Lung (tissue), 12 donors: Measurements from ENCODE around the gene BAX. TPM values are rescaled to one million over a fixed set of nuclear protein-coding genes. Genes with fewer than 3 reads are reported as not detected.
A peak's percentile ranks its signal among the peaks of the same experiment; 100 is the strongest.

Source experiments
- ATAC-seq: fragments of 200-7000 bp; cut with Tn5 transposase; one replicate; pipeline ENCODE4 v1.9.1; 2020; ENCODE audit warnings: moderate number of reproducible peaks; ENCODE audit not compliant: insufficient read depth, low FRiP score
- DNase-seq, 3 donors: peaks; one replicate each; pipeline ENCODE4 v3.0.0-alpha.2; 2013 to 2017
- H3K27ac ChIP-seq, 2 donors: one replicate each; pipeline ENCODE4 v1.5.1; 2013; ENCODE audit warnings: mild to moderate bottlenecking in 2 of 2, moderate library complexity in 2 of 2, control low read depth in 1 of 2, inconsistent platforms in 1 of 2, low read depth in 1 of 2, low read length in 1 of 2
- H3K27me3 ChIP-seq, 3 donors: one replicate each; pipeline ENCODE4 v1.5.1; 2013; ENCODE audit warnings: low read length in 2 of 3; ENCODE audit not compliant: control insufficient read depth in 3 of 3, insufficient read depth in 3 of 3
- H3K36me3 ChIP-seq, 4 donors: one replicate each; pipeline ENCODE4 v1.5.1; 2013; ENCODE audit warnings: low read length in 4 of 4, mild to moderate bottlenecking in 1 of 4, moderate library complexity in 1 of 4; ENCODE audit not compliant: control insufficient read depth in 4 of 4, insufficient read depth in 4 of 4
- H3K4me1 ChIP-seq, 5 donors: one replicate each; pipeline ENCODE4 v1.5.1; 2013; ENCODE audit warnings: low read length in 5 of 5, mild to moderate bottlenecking in 2 of 5, moderate library complexity in 1 of 5; ENCODE audit not compliant: control insufficient read depth in 5 of 5, insufficient read depth in 5 of 5
- H3K4me3 ChIP-seq: one replicate; pipeline ENCODE4 v1.5.1; 2013; ENCODE audit warnings: mild to moderate bottlenecking, control low read depth, moderate library complexity
- H3K9ac ChIP-seq, 2 donors: one replicate each; pipeline ENCODE4 v1.5.1; 2013; ENCODE audit warnings: low read length in 2 of 2, control low read depth in 1 of 2; ENCODE audit not compliant: insufficient read depth in 1 of 2
- H3K9me3 ChIP-seq, 4 donors: one replicate each; pipeline ENCODE4 v1.5.1; 2013; ENCODE audit warnings: low read length in 3 of 4, mild to moderate bottlenecking in 1 of 4, moderate library complexity in 1 of 4; ENCODE audit not compliant: control insufficient read depth in 4 of 4, insufficient read depth in 3 of 4
- CTCF ChIP-seq: IDR thresholded peaks from 2 replicates; pipeline ENCODE4 v1.5.1; 2012; ENCODE audit warnings: mild to moderate bottlenecking; ENCODE audit errors: control extremely low read depth, extremely low read depth
- WGBS, 2 donors: extraction: QIAGEN DNeasy Blood & Tissue Kit; methylation state at CpG; one replicate each; pipeline ENCODE4 v1.1.7; 2013; 5-methylcytosine and 5-hydroxymethylcytosine counted together
- polyA plus RNA-seq, 2 donors: library from polyadenylated mRNA; stranded (reverse); fragments of 200-250 nt; gene quantifications; one replicate each; pipeline ENCODE4 v1.2.1, GENCODE V29; 2013
- total RNA-seq, 2 donors: library from RNA; depleted of rRNA in 1 of 2; stranded (reverse); fragments of >200 nt in 1 of 2; gene quantifications; one replicate each; pipeline ENCODE4 v1.2.1, GENCODE V29; 2014 to 2021
- donor health status: control.
- donor health status: control.
- donor health status: Bipolar disorder and iron deficiency.
- donor health status: healthy.
- donor health status: DM: yes; HTN: yes; CAD: no.

The BAX gene
- total and polyA plus RNA-seq, 4 donors = 25.9 to 121 (median 104) TPM

DNA sequence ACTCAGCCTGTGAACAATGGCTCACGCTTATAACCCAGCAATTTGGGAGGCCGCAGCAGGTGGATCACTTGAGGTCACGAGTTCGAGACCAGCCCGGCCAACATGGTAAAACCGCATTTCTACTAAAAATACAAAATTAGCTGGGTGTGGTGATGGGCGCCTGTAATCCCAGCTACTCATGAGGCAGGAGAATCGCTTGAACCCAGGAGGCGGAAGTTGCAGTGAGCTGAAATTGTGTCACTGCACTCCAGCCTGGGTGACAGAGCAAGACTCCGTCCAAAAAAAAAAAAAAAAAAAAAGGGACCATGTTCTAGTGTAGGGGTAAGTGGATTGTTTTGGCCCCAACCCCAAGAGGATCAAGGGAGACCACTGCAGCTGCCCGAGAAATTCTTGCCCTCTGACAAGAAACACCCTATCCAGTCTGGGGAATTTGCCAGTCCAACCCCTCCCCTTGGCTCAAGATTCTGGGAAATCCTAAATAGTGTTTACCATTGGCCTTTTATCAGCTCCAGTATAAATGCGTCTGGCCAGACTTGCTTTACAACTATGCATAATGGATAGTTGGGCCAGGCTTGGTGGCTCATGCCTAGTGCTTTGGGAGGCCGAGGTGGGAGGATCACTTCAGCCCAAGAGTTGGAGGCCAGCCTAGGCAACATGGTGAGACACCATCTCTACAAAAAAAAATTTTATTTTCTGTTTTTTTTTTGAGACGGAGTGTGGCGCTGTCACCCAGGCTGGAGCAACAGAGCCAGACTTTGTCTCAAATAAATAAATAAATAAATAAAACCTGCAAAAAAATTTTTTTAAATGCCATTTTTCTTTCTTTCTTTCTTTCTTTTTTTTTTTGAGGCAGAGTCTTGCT is 26.3 kb upstream of the BAX start:
- peaks cover 0 to 4% (median 3%) of the 10 kb centered on the region in 3 donors for H3K27me3 ChIP-seq
- TF ChIP-seq CTCF = no peak
- H3K4me1 ChIP-seq = peaks cover 0 to 3% (median 0%) of the 10 kb centered on the region in 5 donors
- ATAC-seq = peak; percentile 37
- H3K4me3 ChIP-seq = no peak overlapping the region
- H3K9me3 ChIP-seq = no peaks in the 10 kb centered on the region
- DNase-seq = peak; percentile 63 to 83 (median 82)
- peak overlapping the region in 1 of 2 donors; percentile 60 for H3K27ac ChIP-seq
- H3K36me3 ChIP-seq = no peaks in the 10 kb centered on the region
- H3K9ac ChIP-seq = no peak overlapping the region
- WGBS, 2 donors = 65 to 81% methylated on average over 14 to 15 of the region's 15 CpGs

DNA sequence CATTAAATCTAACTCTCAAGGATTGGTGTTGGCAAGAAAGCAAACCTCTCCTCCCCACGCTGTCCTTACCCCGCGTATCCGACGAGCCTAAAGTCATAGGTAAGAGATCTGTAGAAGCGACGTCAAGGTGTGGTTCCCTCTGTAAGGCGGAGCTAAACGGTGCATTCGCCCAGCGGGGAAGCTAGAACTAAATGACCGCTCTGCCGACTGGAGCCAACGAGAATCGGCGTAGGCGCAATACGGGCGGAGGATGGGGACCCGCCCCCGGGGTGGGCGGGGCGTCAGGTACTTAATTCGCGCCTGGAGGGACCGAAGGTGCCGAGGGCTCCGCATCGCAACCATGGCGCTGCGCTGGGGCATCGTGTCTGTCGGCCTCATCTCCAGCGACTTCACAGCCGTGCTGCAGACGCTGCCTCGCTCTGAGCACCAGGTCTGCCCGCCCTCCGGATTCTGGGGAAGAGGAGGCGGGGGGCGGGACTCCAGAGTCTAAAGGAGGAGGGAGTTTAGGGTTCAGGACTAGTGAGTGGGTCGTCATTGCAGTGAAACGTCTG is 21.2 kb upstream of the BAX start, which contains the start of gene DHDH:
TSS of gene DHDH (plus strand) at position 318 of the 551 bp plus-strand sequence. CDS start at position 341, 23 bp downstream.
- Histone ChIP-seq H3K4me1 (peaks cover 0 to 10% (median 0%) of the 10 kb centered on the region in 5 donors), H3K9ac (peak within 1 kb of the TSS in 1 of 2 donors; percentile 71), H3K27me3 (peaks cover 0 to 4% (median 3%) of the 10 kb centered on the region in 3 donors), H3K4me3 (peak within 1 kb of the TSS; percentile 17), H3K27ac (peak within 1 kb of the TSS in 1 of 2 donors; percentile 64), H3K36me3 (no peaks in the 10 kb centered on the region), H3K9me3 (no peaks in the 10 kb centered on the region)
- WGBS, 2 donors = 1% methylated on average over 41 to 43 of the region's 43 CpGs
- TF ChIP-seq CTCF = no peak
- ATAC-seq (peak; percentile 85), DNase-seq (peak; percentile 74 to 83 (median 82))

DNA sequence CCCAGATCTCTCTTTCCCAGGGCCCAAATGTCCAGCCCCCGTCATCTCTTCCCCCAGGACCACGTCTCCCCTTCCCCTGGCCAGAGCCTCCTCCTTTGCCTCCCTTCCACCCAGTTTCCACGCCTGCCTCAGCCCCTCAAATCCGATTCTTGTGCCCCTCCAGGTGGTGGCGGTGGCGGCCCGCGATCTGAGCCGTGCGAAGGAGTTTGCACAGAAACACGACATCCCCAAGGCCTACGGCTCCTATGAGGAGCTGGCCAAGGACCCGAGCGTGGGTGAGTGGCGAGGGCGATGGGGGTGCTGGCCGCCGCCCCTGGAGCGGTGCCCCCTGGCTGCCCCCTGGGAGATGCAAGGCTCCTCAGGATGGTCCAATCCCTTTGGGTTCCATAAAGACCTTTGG is 19.8 kb upstream of the BAX start:
- Histone ChIP-seq H3K4me3 (no peak overlapping the region), H3K9me3 (no peaks in the 10 kb centered on the region), H3K27me3 (peaks cover 0 to 4% (median 3%) of the 10 kb centered on the region in 3 donors), H3K4me1 (peaks cover 0 to 10% (median 0%) of the 10 kb centered on the region in 5 donors), H3K27ac (no peak overlapping the region), H3K36me3 (no peaks in the 10 kb centered on the region), H3K9ac (no peak overlapping the region)
- ATAC-seq = no peak
- WGBS, 2 donors = 89% methylated on average over 19 of the region's 19 CpGs
- no peak for TF ChIP-seq CTCF
- no peak for DNase-seq
